K562 treated with DMSO at 1 percent for 24 hours (cell line): Measurements from ENCODE around the gene SLC9A8. TPM values are rescaled to one million over a fixed set of nuclear protein-coding genes. Genes with fewer than 3 reads are reported as not detected.

Experiments used
- total RNA-seq: library from RNA; unstranded; fragments of 300-600 nt; gene quantifications from 2 replicates; pipeline ENCODE4 v1.2.3, GENCODE V29; 2022; ENCODE audit warnings: low read depth; ENCODE audit not compliant: insufficient read depth

Gene SLC9A8
- 5.9 and 6.9 TPM in 2 replicates for total RNA-seq

GRCh38 chr20:49812507-49813304 is at the start of gene SLC9A8:
SLC9A8 (plus strand) TSS chr20:49812828; CDS start chr20:49812923, 95 bp downstream.

DNA sequence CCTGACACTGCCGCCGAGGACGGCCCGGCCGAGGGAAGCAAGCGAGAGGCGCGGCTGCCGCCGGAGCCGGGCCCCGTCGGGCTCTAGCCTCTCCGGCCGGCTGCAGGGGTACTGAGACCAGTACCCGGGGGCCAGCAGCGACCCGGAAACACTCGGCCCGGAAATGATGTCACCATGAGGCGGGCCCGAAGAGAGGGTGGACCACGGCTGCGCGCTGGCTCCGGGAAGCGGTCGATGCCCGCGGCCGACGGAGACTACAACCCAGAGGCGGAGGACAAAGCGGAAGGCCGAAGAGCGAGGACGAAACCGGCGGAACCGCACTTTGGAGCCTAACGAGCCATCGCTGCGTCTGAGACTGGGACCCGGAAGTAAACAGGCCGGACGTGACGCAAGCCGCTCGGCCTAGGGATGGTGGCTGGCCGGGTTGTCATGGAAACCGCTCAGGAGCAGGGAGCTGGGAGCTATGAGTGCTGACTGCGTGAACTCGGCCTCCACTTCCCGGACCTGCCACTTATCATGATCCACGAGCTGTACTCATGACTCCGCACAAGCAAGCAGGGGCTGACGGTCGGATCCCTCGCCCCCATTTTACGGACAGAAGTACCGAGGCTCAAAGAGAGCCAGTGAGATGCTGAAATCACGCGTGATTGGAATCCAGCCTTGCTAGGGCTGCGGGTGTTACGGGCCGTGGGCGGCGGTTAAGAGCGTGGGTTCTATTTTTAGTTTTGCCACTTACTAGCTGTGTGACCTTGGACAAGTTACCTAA is 102.9 kb downstream of the SLC9A8 start, which contains the start of gene SPATA2:
TSS of gene SPATA2 (minus strand) at position 150 of the 766 bp plus-strand sequence. CDS start 7,039 bp downstream, outside the sequence.

DNA sequence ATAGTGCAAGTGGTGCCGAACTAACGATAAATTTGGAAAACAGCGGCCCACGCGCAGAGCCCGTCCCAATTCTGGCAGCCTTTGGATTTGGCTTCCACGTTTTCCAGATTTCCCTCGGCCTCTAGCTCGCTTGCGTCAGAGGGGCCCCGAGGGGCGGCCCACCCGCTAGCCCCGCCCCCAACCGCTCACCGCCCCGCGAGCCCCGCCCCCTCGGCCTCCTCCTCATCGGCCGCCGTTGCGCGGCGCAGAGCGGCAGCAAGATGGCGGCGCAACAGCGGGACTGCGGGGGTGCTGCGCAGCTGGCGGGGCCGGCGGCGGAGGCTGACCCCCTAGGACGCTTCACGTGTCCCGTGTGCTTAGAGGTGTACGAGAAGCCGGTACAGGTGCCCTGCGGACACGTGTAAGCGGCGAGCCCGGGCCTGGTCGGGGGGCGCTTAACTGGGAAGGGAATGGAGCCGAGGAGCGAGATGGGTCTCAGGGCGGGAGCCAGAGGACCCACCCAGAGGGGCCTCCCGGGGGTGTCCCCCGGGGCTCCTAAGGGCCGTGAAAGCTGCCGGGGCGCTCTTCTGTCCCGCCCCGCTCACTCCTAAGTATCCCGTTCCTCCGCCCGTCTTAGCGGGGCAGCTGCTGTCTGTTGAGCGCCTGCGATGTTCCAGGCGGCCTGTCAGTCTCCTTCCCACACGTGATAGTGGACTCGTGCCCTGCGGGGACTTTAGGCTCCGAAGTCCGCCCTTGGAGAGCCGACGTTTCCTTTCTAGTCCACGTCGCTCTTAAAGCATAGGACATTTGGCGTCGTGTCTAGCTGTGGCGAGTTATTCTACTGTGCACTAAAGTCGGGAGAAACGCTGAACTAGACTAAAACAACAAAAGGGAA is 123.8 kb downstream of the SLC9A8 start, which contains the start of gene RNF114:
TSS of gene RNF114 (plus strand) at position 245 of the 874 bp plus-strand sequence. CDS start at position 261, 16 bp downstream.

Other genes with a start within 250 kb of the SLC9A8 start
- gene PTGIS, start 244.7 kb upstream of the SLC9A8 start, total RNA-seq, result not detected in 2 replicates
- 16.2 and 16.9 TPM in 2 replicates for gene B4GALT5, start 99.0 kb upstream of the SLC9A8 start, total RNA-seq
- 8.2 and 9.5 TPM in 2 replicates for gene SPATA2, start 102.7 kb downstream of the SLC9A8 start, total RNA-seq
- 164 and 182 TPM in 2 replicates for gene RNF114, start 123.6 kb downstream of the SLC9A8 start, total RNA-seq
- gene SNAI1, start 170.2 kb downstream of the SLC9A8 start, total RNA-seq, result 18.1 and 18.5 TPM in 2 replicates